Bone marrow (tissue), 2 donors: ENCODE data around the gene LRRIQ1.

ENCODE experiments used
- DNase-seq, 2 donors: peaks; one replicate each; lab custom pipeline; 2025; lab: John Stamatoyannopoulos, UW

The LRRIQ1 gene

DNA sequence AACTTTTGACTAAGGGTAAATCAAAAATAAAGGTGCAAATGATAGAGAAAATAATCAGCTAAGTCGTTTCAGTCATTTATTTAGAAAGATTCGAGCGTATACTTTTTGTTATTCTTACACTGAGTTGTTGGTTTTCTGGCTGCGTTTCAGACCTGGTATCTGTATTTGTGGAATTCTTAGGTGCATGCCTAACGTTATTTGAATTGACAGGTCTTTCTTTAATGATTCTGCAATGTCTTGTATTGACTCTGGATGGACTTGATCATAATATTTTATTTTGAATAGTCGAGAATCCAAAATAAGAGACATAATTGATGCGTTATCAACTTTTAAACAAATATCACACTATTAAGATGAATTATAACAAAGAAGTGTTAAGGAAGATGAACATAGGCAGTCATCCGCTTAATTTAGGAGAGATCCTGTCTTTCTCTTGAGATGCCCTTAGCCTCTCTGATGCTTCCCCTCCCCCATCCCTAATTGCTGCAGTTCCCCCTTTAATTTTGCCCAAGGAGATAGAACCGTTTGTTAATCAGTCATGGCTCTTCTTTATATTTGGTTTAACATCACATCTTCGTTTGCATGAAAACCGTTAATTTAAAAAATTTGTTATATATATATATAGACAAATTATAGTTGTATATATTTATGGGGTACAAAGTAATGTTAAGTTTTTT lies 245.6 kb downstream of the LRRIQ1 start:
- no peak for DNase-seq

DNA sequence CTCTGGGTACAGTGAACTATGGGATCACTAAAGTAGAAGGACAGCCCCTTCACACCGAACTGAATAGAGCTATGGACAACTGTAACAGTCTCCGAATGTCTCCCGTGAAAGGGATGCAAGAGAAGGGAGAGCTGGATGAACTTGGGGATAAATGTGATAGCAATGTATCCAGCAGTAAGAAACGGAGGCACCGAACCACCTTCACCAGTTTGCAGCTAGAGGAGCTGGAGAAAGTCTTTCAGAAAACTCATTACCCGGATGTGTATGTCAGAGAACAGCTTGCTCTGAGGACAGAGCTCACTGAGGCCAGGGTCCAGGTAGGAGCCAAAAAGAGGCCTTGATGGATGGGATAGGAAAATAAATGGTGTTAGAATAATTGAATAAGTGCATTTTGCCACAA lies 247.4 kb downstream of the LRRIQ1 start:
- no peak for DNase-seq
